Transverse colon (tissue), 4 donors: ENCODE data around the gene ICAM3.

Experiments
- CTCF ChIP-seq, 5 experiments: fragments of 200-600 bp in 3 of 5; fragments of 450-650 bp in 2 of 5; sonication (generic) in 3 of 5; IDR thresholded peaks; 1 replicate in 2 of 5; 2 replicates in 3 of 5; pipeline ENCODE4 v1.5.1; 2016 to 2017; ENCODE audit warnings: antibody characterized with exemption in 5 of 5, inconsistent platforms in 3 of 5, mild to moderate bottlenecking in 2 of 5, moderate library complexity in 1 of 5
- EP300 ChIP-seq: sonication (generic); formaldehyde crosslinking; IDR thresholded peaks from one replicate; pipeline ENCODE4 v1.6.1; 2017; ENCODE audit warnings: antibody characterized with exemption, low read depth
- POLR2A ChIP-seq: fragments of 450-650 bp; IDR thresholded peaks from one replicate; pipeline ENCODE4 v1.6.1; 2016; ENCODE audit warnings: antibody characterized with exemption, mild to moderate bottlenecking, moderate library complexity
- POLR2AphosphoS5 ChIP-seq, 3 donors: sonication (generic); formaldehyde crosslinking; IDR thresholded peaks; one replicate each; pipeline ENCODE4 v1.6.1; 2016; ENCODE audit warnings: antibody characterized with exemption in 3 of 3

GRCh38 chr19:10378124-10378523 lies 38.7 kb upstream of the ICAM3 start:
- TF ChIP-seq CTCF (IDR thresholded peaks at IDR 0.05) (no peak), POLR2AphosphoS5 (IDR thresholded peaks at IDR 0.05) (no peak), POLR2A (no peak), EP300 (no peak)
